ENCODE measurements around the gene ZNF771. TPM values are rescaled to one million over a fixed set of nuclear protein-coding genes. Genes with fewer than 3 reads are reported as not detected.

Gene ZNF771
- total RNA-seq, 2 experiments from 2014 or later: 3.8 to 4.0 TPM

DNA sequence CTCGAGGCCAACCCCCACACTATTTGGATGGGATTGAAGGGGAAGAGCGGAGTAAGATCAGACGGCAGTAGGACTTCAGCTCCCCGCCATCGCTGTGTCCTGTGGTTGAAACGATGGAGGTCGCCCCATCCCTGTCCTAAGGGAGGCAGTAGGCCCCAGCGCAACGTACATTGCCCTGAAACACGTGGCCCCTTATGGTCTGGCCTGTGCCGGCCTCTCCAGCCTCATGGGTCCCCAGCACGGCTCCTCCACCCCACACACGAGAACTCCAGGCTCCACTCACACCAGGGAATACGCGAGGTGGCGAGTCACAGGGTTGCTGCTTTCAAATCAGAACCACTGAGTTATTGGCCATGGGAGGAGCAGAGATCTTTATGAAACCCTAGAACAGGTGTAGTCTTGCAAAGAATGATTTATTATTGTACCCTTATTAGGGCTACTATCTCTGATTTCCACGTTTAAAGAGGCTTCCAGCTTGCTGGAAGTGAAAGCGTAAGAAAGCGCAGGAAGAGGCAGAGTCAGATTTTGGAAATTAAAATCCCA is 23.1 kb downstream of the ZNF771 start:
- no peaks in the 10 kb centered on the region for H3K27me3 Mint-ChIP-seq
- intact Hi-C loops (cut with DNase I, micrococcal nuclease): loop anchor here (1.0 to 5.0 kb wide), 23 partner anchors 15 to 228 kb away; partner anchors contain the start of genes FBRS (in 2 of the 2), SEPHS2 (in 2 of the 2), ITGAL (in 1 of the 2) and PRR14 (in 1 of the 2)
- peaks cover 34% of the 10 kb centered on the region for H3K4me1 Mint-ChIP-seq
- no peak overlapping the region for H3K4me3 Mint-ChIP-seq
- CTCF ChIA-PET: interaction anchor here (0.6 to 5.6 kb wide), 41 partner anchors 9 to 338 kb away, joined by 3 to 56 read pairs (median 6); partner anchors contain the start of genes ITGAL, PRR14, SEPHS2 and SEPTIN1
- H3K27ac Mint-ChIP-seq: no peak overlapping the region
- peak; percentile 20 for ATAC-seq
- peaks cover 27% of the 10 kb centered on the region for H3K36me3 Mint-ChIP-seq (ENCODE audit: low read depth)
- DNase-seq: no peak
- H3K9me3 Mint-ChIP-seq (ENCODE audit: low read depth): no peaks in the 10 kb centered on the region
- POLR2A ChIA-PET: interaction anchor here (0.9 to 1.5 kb wide), 24 partner anchors 11 to 267 kb away, joined by 3 to 16 read pairs (median 4); partner anchors contain the start of genes CD2BP2, ITGAL, PRR14 and SEPTIN1

DNA sequence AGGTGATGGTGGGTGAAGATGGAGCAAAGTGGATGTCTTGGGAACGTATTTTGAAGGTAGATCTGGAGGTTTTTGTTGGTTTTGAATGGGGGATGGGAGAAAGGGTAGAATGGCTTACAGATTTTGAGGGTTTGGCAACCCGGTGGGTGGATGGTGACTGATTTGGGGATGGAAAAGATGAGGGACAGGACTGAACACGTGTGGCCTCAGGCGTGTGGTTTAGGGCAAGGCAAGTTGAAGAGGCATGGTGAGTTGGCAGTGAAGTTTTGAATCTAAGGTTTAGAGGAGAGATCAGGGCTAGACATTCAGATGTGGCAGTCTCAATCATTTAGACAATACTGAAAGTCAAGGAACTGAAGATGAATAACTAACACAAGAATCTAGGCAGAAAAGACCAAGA is 27.4 kb downstream of the ZNF771 start:
- POLR2A ChIA-PET: interaction anchor here (0.7 kb wide), 1 partner anchor 199 kb away, joined by 3 read pairs; no protein-coding TSS in a partner anchor
- intact Hi-C loops (cut with DNase I, micrococcal nuclease): loop anchor here (1.0 to 5.0 kb wide), 4 partner anchors 24 to 182 kb away; no protein-coding TSS in a partner anchor
- ATAC-seq: peak; percentile 48
- Mint-ChIP-seq H3K9me3 (ENCODE audit: low read depth) (no peaks in the 10 kb centered on the region), H3K4me1 (peaks cover 25% of the 10 kb centered on the region), H3K27ac (peak overlapping the region; percentile 79), H3K4me3 (peak overlapping the region; percentile 7), H3K36me3 (ENCODE audit: low read depth) (no peaks in the 10 kb centered on the region), H3K27me3 (no peaks in the 10 kb centered on the region)
- peak; percentile 88 for DNase-seq
- CTCF ChIA-PET: interaction anchor here (1.1 to 1.4 kb wide), 2 partner anchors 16 to 196 kb away, joined by 5 to 6 read pairs; no protein-coding TSS in a partner anchor

DNA sequence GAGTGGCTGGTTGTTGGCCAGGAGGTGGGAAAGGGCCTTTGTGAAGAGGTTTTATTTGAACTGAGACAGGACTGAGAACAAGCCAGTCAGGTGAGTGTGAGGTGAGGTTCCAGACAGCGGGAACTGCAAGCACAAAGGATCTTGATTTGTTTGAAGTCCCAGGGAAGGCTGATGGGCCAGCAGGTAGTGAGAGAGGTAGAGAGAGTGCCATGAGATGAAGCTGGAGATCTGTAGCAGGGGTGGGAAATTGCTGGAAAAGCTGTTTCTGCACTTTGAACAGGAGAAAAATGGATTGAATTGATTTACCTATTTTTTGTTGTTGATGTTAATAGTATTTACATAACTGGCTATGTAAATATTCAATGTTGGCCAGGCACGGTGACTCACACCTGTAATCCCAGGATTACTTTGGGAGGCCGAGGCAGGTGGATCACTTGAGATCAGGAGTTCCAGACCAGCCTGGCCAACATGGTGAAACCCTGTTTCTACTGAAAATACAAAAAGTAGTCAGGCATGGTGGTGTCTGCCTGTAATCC is 30.2 kb downstream of the ZNF771 start:
- no peaks in the 10 kb centered on the region for H3K9me3 Mint-ChIP-seq (ENCODE audit: low read depth)
- no peak overlapping the region for H3K27ac Mint-ChIP-seq
- no peaks in the 10 kb centered on the region for H3K27me3 Mint-ChIP-seq
- no peak overlapping the region for H3K4me3 Mint-ChIP-seq
- ChIA-PET POLR2A (no interaction called here), CTCF (interaction anchor here (1.7 to 2.1 kb wide), 2 partner anchors 11 to 161 kb away, joined by 5 to 9 read pairs; no protein-coding TSS in a partner anchor)
- DNase-seq (no peak), ATAC-seq (no peak)
- H3K4me1 Mint-ChIP-seq: peaks cover 25% of the 10 kb centered on the region
- H3K36me3 Mint-ChIP-seq (ENCODE audit: low read depth): no peaks in the 10 kb centered on the region
- intact Hi-C loops (cut with DNase I, micrococcal nuclease): no loop called here

DNA sequence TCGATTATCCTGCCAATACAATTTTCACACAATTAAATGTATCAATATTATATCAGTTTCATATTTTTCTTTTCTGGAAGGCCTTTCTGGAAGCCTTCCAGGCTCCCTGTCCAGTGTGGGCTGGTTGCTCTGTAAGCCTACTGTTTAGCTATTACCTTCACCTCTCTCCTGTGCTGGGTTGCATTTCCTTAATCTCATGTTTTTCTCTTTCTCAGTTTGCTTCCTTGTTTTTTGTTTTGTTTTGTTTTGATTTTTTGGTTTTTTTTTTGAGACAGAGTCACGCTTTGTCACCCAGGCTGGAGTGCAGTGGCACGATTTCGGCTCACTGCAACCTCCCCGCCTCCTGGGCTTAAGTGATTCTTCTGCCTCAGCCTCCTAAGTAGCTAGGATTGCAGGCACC is 31.4 kb downstream of the ZNF771 start:
- Mint-ChIP-seq H3K4me3 (peak overlapping the region; percentile 22), H3K27me3 (no peaks in the 10 kb centered on the region), H3K27ac (no peak overlapping the region), H3K4me1 (peaks cover 31% of the 10 kb centered on the region), H3K9me3 (ENCODE audit: low read depth) (no peaks in the 10 kb centered on the region), H3K36me3 (ENCODE audit: low read depth) (peaks cover 9% of the 10 kb centered on the region)
- intact Hi-C loops (cut with DNase I, micrococcal nuclease): no loop called here
- POLR2A ChIA-PET: no interaction called here
- CTCF ChIA-PET: interaction anchor here (0.7 to 1.1 kb wide), 3 partner anchors 9 to 135 kb away, joined by 3 to 4 read pairs (median 3); partner anchors contain the start of gene DCTPP1
- no peak for ATAC-seq
- DNase-seq: no peak

DNA sequence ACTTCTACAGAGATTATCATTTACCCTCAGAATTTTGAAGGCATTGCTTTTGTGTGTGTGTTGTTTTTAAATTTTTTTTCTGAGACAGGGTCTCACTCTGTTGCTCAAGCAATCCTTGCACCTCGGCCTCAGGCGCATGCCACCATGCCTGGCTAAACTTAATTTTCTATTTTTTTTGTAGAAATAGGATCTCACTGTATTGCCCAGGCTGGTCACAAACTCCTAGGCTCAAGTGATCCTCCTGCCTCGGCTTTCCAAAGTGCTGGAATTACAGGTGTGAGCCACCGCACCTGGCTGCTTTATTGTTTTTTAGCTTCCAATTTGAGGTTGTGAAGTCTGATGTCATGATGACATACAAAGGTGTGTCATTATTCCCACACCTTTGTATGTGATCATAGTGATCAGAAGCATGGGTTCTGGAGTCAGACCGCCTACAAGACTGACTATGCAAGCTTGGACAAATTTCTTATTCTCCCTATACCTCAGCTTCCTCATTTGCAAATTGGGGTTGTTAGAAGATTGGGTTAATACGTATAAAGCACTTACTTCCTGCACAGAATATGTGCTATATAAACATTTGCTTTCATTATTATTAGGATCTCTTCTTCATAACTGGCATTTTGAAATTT is 32.4 kb downstream of the ZNF771 start:
- H3K4me1 Mint-ChIP-seq: peaks cover 31% of the 10 kb centered on the region
- DNase-seq (no peak), ATAC-seq (no peak)
- H3K9me3 Mint-ChIP-seq (ENCODE audit: low read depth): no peaks in the 10 kb centered on the region
- POLR2A ChIA-PET: no interaction called here
- no peak overlapping the region for H3K27ac Mint-ChIP-seq
- no peaks in the 10 kb centered on the region for H3K27me3 Mint-ChIP-seq
- CTCF ChIA-PET: interaction anchor here (0.6 to 1.5 kb wide), 3 partner anchors 10 to 36 kb away, joined by 3 to 4 read pairs (median 3); partner anchors contain the start of gene DCTPP1
- H3K36me3 Mint-ChIP-seq (ENCODE audit: low read depth): peaks cover 19% of the 10 kb centered on the region
- intact Hi-C loops (cut with DNase I, micrococcal nuclease): no loop called here
- no peak overlapping the region for H3K4me3 Mint-ChIP-seq

DNA sequence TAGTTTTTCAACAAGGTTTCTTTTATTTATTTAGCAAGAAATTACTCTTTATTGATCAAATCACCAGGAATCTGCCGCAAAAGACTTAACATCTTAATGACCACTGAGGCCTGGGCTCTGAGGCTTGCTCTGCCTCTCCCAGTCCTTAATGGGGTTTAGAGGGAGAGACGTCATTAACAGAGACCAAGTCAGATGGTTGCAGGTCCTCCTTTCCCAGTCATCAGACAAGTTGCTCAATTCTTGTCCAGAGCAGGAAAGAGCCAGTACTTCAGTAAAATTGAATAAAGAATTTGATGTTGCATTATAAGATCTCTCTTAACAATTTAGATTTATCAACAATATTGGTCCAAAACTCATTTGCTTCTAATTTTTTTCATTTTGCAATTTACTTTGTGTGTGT is 36.2 kb downstream of the ZNF771 start:
- CTCF ChIA-PET: interaction anchor here (1.1 to 3.4 kb wide), 4 partner anchors 10 to 172 kb away, joined by 4 to 10 read pairs (median 4); partner anchors contain the start of gene ZNF747
- peaks cover 23% of the 10 kb centered on the region for H3K36me3 Mint-ChIP-seq (ENCODE audit: low read depth)
- ATAC-seq (no peak), DNase-seq (no peak)
- POLR2A ChIA-PET: no interaction called here
- H3K27ac Mint-ChIP-seq: no peak overlapping the region
- intact Hi-C loops (cut with DNase I, micrococcal nuclease): no loop called here
- H3K4me3 Mint-ChIP-seq: peak overlapping the region; percentile 86
- peaks cover 28% of the 10 kb centered on the region for H3K4me1 Mint-ChIP-seq
- H3K27me3 Mint-ChIP-seq: no peaks in the 10 kb centered on the region
- peaks cover 2% of the 10 kb centered on the region for H3K9me3 Mint-ChIP-seq (ENCODE audit: low read depth)

DNA sequence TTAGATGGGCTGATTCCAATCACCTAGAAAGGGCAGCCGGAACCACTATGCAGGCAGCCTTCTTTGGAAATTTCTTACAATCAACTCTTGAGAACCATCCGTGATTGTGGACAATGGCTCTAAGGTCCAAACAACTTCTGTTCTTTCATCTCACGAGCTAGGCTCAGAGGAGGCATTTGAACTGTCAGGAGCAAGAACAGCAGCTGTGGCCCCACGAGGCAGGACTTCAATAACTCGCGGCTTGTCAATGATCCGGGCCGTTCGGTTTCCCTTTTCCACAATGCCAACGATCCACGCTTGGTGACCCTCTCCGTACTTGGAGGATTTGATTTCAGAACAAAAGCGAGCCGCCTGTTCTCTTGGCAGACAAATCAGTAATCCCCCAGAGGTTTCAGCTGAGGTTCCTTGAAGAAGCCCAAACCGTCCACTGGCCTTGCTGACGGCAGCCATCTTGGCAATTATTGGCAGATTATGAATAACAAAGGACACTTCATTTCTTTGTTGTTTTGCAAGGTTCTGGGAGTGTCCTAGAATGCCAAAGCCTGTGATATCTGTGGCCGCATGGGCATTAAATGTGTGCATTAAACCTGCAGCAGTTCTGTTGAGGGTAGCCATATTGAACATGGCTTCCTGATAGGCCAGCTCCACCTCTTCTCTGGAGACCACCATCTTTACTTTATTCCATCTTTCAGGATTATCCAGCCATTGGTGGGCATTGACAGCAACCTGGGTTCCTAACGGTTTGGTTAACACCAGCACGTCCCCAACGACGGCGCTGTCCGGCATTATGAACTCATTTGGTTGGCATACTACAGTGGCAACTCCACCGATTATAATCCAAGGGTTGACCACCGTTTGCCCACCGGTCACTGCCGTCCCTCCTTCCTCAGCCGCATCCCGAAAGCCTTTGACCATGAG is 37.1 kb downstream of the ZNF771 start:
- H3K4me3 Mint-ChIP-seq: peak overlapping the region; percentile 86
- DNase-seq (no peak), ATAC-seq (no peak)
- H3K27me3 Mint-ChIP-seq: no peaks in the 10 kb centered on the region
- peaks cover 30% of the 10 kb centered on the region for H3K4me1 Mint-ChIP-seq
- ChIA-PET CTCF (interaction anchor here (0.6 to 3.4 kb wide), 9 partner anchors 9 to 206 kb away, joined by 3 to 21 read pairs (median 5); partner anchors contain the start of genes DCTPP1, PRR14 and ZNF747), POLR2A (interaction anchor here (0.6 to 1.0 kb wide), 3 partner anchors 15 to 154 kb away, joined by 3 read pairs; partner anchors contain the start of gene DCTPP1)
- peak overlapping the region; percentile 83 for H3K27ac Mint-ChIP-seq
- peaks cover 23% of the 10 kb centered on the region for H3K36me3 Mint-ChIP-seq (ENCODE audit: low read depth)
- peaks cover 2% of the 10 kb centered on the region for H3K9me3 Mint-ChIP-seq (ENCODE audit: low read depth)
- intact Hi-C loops (cut with DNase I, micrococcal nuclease): loop anchor here (1.0 kb wide), 2 partner anchors 14 to 28 kb away; partner anchors contain the start of genes DCTPP1 (in 2 of the 2) and ITGAL (in 2 of the 2)

DNA sequence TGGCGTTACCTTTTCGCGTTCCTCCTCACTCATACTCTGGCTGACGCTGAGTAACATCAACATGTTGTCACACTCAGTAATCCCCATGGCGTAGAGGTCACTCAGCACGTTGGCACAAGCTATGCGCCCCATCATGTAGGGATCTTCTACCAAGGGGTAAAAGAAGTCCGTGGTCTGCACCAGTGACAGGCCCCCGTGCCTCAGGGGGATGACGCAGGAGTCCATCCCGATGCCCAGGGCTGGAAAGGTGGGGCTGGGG is 37.7 kb downstream of the ZNF771 start:
- Mint-ChIP-seq H3K4me1 (peaks cover 31% of the 10 kb centered on the region), H3K4me3 (peak overlapping the region; percentile 86), H3K27ac (peak overlapping the region; percentile 83), H3K27me3 (no peaks in the 10 kb centered on the region), H3K36me3 (ENCODE audit: low read depth) (peaks cover 23% of the 10 kb centered on the region), H3K9me3 (ENCODE audit: low read depth) (peaks cover 2% of the 10 kb centered on the region)
- ATAC-seq: peak; percentile 5
- ChIA-PET POLR2A (interaction anchor here (0.6 to 1.0 kb wide), 2 partner anchors 16 to 153 kb away, joined by 3 read pairs; partner anchors contain the start of gene DCTPP1), CTCF (interaction anchor here (0.6 to 3.4 kb wide), 7 partner anchors 12 to 206 kb away, joined by 3 to 21 read pairs (median 9); partner anchors contain the start of genes DCTPP1, PRR14 and ZNF747)
- no peak for DNase-seq
- intact Hi-C loops (cut with DNase I, micrococcal nuclease): loop anchor here (1.0 kb wide), 2 partner anchors 15 to 27 kb away; partner anchors contain the start of genes DCTPP1 (in 2 of the 2) and ITGAL (in 2 of the 2)

DNA sequence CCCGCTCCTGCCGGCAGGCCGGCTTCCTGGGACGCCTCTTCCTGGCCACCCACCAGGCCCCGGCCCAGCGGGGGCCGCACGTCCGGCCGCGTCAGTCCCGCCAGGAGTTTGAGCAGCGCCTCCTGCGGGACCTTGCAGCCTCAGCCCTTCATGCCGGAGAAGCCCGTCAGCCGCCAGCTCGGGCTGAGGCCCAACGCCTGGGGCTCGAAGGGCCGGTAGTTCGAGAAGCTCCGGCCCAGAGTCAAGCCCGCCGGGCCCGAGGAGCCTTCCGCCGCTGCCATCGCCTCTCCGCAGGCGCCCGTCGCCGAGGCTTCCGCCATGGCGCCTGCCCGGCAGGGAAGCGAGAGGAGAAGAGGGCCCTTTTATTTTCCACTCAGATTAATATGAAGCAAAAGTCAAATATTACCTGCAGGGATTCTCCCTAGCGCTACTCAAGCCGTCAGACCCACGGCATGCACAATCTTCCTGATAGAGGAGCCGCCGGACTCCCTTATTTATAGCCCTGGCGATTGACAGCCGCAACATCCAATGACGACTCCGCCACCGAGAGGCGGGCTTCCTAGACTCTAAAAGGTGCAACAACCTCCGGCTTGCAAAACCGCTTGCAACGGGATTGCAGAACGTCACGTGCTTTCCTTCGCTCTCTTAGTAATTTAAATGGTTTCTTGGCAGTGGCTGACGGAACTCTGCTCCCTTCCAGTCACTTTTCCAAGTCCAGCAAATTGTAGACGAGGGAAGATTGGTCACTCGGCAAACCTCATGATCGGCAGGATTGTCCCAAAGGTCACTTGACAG is 38.2 kb downstream of the ZNF771 start, which contains the start of gene SEPHS2:
Gene SEPHS2 (minus strand): TSS at position 467 of the 795 bp plus-strand sequence. CDS start 147 bp downstream, at position 320.
- H3K9me3 Mint-ChIP-seq (ENCODE audit: low read depth): peaks cover 2% of the 10 kb centered on the region
- H3K4me1 Mint-ChIP-seq: peaks cover 35% of the 10 kb centered on the region
- peak within 1 kb of the TSS; percentile 86 for H3K4me3 Mint-ChIP-seq
- DNase-seq (peak; percentile 98), ATAC-seq (peak; percentile 98)
- POLR2A ChIA-PET: interaction anchor here (0.8 to 1.0 kb wide), 2 partner anchors 28 to 153 kb away, joined by 3 read pairs; no protein-coding TSS in a partner anchor
- peaks cover 23% of the 10 kb centered on the region for H3K36me3 Mint-ChIP-seq (ENCODE audit: low read depth)
- intact Hi-C loops (cut with DNase I, micrococcal nuclease): loop anchor here (1.0 kb wide), 2 partner anchors 15 to 27 kb away; partner anchors contain the start of genes DCTPP1 (in 2 of the 2) and ITGAL (in 2 of the 2)
- peak within 1 kb of the TSS; percentile 93 for H3K27ac Mint-ChIP-seq
- H3K27me3 Mint-ChIP-seq: no peaks in the 10 kb centered on the region
- CTCF ChIA-PET: interaction anchor here (0.6 to 3.4 kb wide), 10 partner anchors 12 to 205 kb away, joined by 3 to 21 read pairs (median 4); partner anchors contain the start of genes DCTPP1, PRR14, ZNF689 and ZNF747

Data from activated CD4-positive, alpha-beta T cell treated with anti-CD3 and anti-CD28 coated beads for 36 hours (primary cell).